Thyroid gland (tissue), 4 donors: ENCODE data around the gene PPP2R2C.

Source experiments
- CTCF ChIP-seq, 6 experiments: fragments of 200-600 bp in 3 of 6; fragments of 450-650 bp in 3 of 6; sonication (generic) in 3 of 6; IDR thresholded peaks; one replicate each; pipeline ENCODE4 v1.5.1; 2016 to 2019; ENCODE audit warnings: antibody characterized with exemption in 6 of 6, mild to moderate bottlenecking in 2 of 6, inconsistent platforms in 1 of 6, moderate library complexity in 1 of 6
- POLR2A ChIP-seq, 2 donors: fragments of 450-650 bp; IDR thresholded peaks; one replicate each; pipeline ENCODE4 v1.6.1; 2017; ENCODE audit warnings: antibody characterized with exemption in 2 of 2, mild to moderate bottlenecking in 2 of 2, moderate library complexity in 1 of 2

- no peak for TF ChIP-seq CTCF (IDR thresholded peaks at IDR 0.05)
- no peak for TF ChIP-seq POLR2A (IDR thresholded peaks at IDR 0.05)
Measured at GRCh38 chr4:6372649-6373525, 99.5 kb downstream of the PPP2R2C start.
